NT2/D1 (cell line): Measurements from ENCODE around the gene TAF13.

Experiments used
- DNase-seq: peaks from one replicate; pipeline ENCODE4 v3.0.0-alpha.2; 2011; ENCODE audit warnings: low read depth, low spot score
- H3K27me3 ChIP-seq: 2 replicates; pipeline ENCODE4 v1.6.0; 2011; ENCODE audit warnings: mild to moderate bottlenecking; ENCODE audit not compliant: insufficient read length, insufficient read depth
- H3K36me3 ChIP-seq: 2 replicates; pipeline ENCODE4 v1.6.1; 2011; ENCODE audit warnings: mild to moderate bottlenecking, low read length, mixed read lengths; ENCODE audit not compliant: insufficient read depth, insufficient read length
- H3K4me1 ChIP-seq: 2 replicates; pipeline ENCODE4 v1.5.1; 2011; ENCODE audit not compliant: insufficient read depth, insufficient read length
- H3K4me3 ChIP-seq: 2 replicates; pipeline ENCODE4 v1.5.1; 2011; ENCODE audit warnings: low read depth; ENCODE audit not compliant: insufficient read length
- H3K9ac ChIP-seq: 2 replicates; pipeline ENCODE4 v1.6.0; 2011; ENCODE audit warnings: low read depth; ENCODE audit not compliant: insufficient read length
- H3K9me3 ChIP-seq: 2 replicates; pipeline ENCODE4 v1.5.1; 2011; ENCODE audit warnings: mild to moderate bottlenecking, low read length; ENCODE audit not compliant: insufficient read depth
- SUZ12 ChIP-seq: IDR thresholded peaks from 2 replicates; pipeline ENCODE4 v1.6.1; 2011; ENCODE audit not compliant: insufficient read length, insufficient read depth; ENCODE audit errors: extremely low read depth
- YY1 ChIP-seq: IDR thresholded peaks from 2 replicates; pipeline ENCODE4 v1.6.1; 2011; ENCODE audit not compliant: insufficient read length, insufficient read depth
- ZNF274 ChIP-seq: IDR thresholded peaks from 2 replicates; pipeline ENCODE4 v1.6.1; 2011; ENCODE audit warnings: mild to moderate bottlenecking, low read depth, low read length

TAF13 gene

GRCh38 chr1:109090196-109091077 lies 14.6 kb upstream of the TAF13 start, which contains the start of gene TMEM167B:
Gene TMEM167B (plus strand): TSS chr1:109090764. CDS start chr1:109090873, 109 bp downstream.
- Histone ChIP-seq H3K4me1 (no peaks in the 10 kb centered on the region), H3K36me3 (peaks cover 18% of the 10 kb centered on the region), H3K27me3 (no peaks in the 10 kb centered on the region), H3K9ac (peak within 1 kb of the TSS; percentile 82), H3K9me3 (no peaks in the 10 kb centered on the region), H3K4me3 (peak within 1 kb of the TSS; percentile 77)
- TF ChIP-seq ZNF274 (no peak), YY1 (no peak), SUZ12 (no peak)
- peak; percentile 91 for DNase-seq

DNA sequence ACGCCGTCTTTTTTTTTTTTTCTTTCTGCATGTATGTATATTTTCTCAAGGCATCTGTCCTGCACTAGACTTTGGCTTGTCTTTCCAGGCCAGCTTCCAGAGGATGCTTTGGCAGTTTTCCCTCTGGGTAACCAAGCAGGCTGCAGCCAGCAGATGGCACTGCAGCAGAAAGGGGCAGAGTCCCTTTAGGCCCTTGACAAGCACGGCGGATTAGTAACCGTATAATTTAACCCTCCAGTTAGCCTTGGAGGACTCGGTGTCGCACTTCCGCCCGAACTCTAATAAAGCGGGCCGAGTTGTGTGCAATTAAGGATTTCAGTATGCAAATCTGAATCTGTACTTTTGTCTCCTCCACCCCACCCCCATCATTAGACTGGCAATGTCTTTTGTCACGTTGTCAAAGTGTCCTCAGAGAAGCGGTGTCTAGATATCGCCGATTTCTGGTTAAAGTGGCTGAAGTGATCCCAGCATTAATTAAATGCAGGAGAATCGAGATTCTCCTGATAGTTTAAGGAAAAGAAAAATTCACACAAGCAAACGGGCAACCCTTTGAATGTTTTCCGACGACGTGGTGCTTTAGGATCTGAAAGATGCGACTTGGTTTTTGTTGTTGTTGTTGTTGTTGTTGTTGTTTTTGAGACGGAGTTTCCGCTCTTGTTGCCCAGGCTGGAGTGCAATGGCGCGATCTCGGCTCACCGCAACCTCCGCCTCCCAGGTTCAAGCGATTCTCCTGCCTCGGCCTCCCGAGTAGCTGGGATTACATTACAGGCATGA lies 13.6 kb upstream of the TAF13 start:
- Histone ChIP-seq H3K9ac (no peak overlapping the region), H3K27me3 (no peaks in the 10 kb centered on the region), H3K36me3 (peaks cover 11% of the 10 kb centered on the region), H3K9me3 (no peaks in the 10 kb centered on the region), H3K4me1 (no peaks in the 10 kb centered on the region), H3K4me3 (no peak overlapping the region)
- DNase-seq = no peak
- TF ChIP-seq ZNF274 (no peak), YY1 (no peak), SUZ12 (no peak)

- Histone ChIP-seq H3K27me3 (no peaks in the 10 kb centered on the region), H3K9ac (no peak overlapping the region), H3K36me3 (no peaks in the 10 kb centered on the region), H3K4me1 (no peaks in the 10 kb centered on the region), H3K4me3 (no peak overlapping the region), H3K9me3 (no peaks in the 10 kb centered on the region)
- TF ChIP-seq YY1 = no peak
- TF ChIP-seq SUZ12 = no peak
- no peak for TF ChIP-seq ZNF274
- DNase-seq = no peak
Measured at GRCh38 chr1:109084563-109085517, 9.0 kb upstream of the TAF13 start.

DNA sequence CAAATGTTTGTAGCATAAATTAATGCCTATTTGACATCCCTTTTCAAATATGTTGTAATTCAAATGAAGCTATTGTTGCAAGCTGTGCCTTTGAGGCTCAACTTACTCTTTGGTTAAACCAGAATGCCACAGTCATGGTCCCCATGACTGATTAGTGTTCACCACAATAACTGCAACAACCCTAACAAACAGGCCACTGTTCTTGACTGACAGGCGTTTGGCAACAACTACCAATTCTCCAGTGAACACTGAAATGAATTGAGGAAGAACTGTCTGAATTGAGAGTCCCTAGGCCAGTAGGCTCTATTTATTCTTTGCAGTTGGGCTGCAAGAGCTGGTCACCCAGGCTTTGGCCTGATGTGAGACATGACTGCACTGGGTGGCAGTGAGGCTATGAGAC lies 8.1 kb upstream of the TAF13 start:
- no peak overlapping the region for H3K4me3 ChIP-seq
- no peaks in the 10 kb centered on the region for H3K27me3 ChIP-seq
- no peaks in the 10 kb centered on the region for H3K4me1 ChIP-seq
- no peaks in the 10 kb centered on the region for H3K36me3 ChIP-seq
- H3K9ac ChIP-seq = no peak overlapping the region
- no peak for DNase-seq
- H3K9me3 ChIP-seq = no peaks in the 10 kb centered on the region
- TF ChIP-seq ZNF274 (no peak), YY1 (no peak), SUZ12 (no peak)

GRCh38 chr1:109083501-109083900 lies 7.7 kb upstream of the TAF13 start:
- Histone ChIP-seq H3K4me3 (no peak overlapping the region), H3K4me1 (no peaks in the 10 kb centered on the region), H3K9ac (no peak overlapping the region), H3K27me3 (no peaks in the 10 kb centered on the region), H3K9me3 (no peaks in the 10 kb centered on the region), H3K36me3 (no peaks in the 10 kb centered on the region)
- TF ChIP-seq YY1 (no peak), SUZ12 (no peak), ZNF274 (no peak)
- no peak for DNase-seq

GRCh38 chr1:109080441-109081082 lies 4.8 kb upstream of the TAF13 start:
- no peaks in the 10 kb centered on the region for H3K36me3 ChIP-seq
- no peak overlapping the region for H3K4me3 ChIP-seq
- DNase-seq = no peak
- H3K27me3 ChIP-seq = no peaks in the 10 kb centered on the region
- no peak overlapping the region for H3K9ac ChIP-seq
- H3K4me1 ChIP-seq = no peaks in the 10 kb centered on the region
- no peaks in the 10 kb centered on the region for H3K9me3 ChIP-seq
- TF ChIP-seq YY1 (no peak), SUZ12 (no peak), ZNF274 (no peak)
